HFFc6 (cell line): ENCODE results near the gene MTG1. TPM values are rescaled to one million over a fixed set of nuclear protein-coding genes. Genes with fewer than 3 reads are reported as not detected.
A peak's percentile ranks its signal among the peaks of the same experiment; 100 is the strongest.

Source experiments
- DNase-seq: peaks from one replicate; pipeline ENCODE4 v3.0.0-alpha.2; 2018
- H3K27ac Mint-ChIP-seq: 2 replicates; pipeline ENCODE4 v1.8.0; 2020; ENCODE audit warnings: mild to moderate bottlenecking, mixed read lengths
- H3K27me3 Mint-ChIP-seq: 2 replicates; pipeline ENCODE4 v1.8.0; 2021; ENCODE audit warnings: mild to moderate bottlenecking, moderate library complexity, mixed read lengths; ENCODE audit not compliant: insufficient read depth
- H3K36me3 Mint-ChIP-seq: 2 replicates; pipeline ENCODE4 v1.8.0; 2021; ENCODE audit warnings: low read depth, mixed read lengths
- H3K4me1 Mint-ChIP-seq: 2 replicates; pipeline ENCODE4 v1.8.0; 2020; ENCODE audit warnings: low read depth, mixed read lengths
- H3K4me3 Mint-ChIP-seq: 2 replicates; pipeline ENCODE4 v1.8.0; 2020; ENCODE audit warnings: mild to moderate bottlenecking, moderate library complexity, mixed read lengths
- H3K9me3 Mint-ChIP-seq: 2 replicates; pipeline ENCODE4 v1.8.0; 2020; ENCODE audit warnings: mild to moderate bottlenecking, mixed read lengths
- CTCF ChIP-seq: fragments of 200-600 bp; sonication (generic); IDR thresholded peaks from 2 replicates; pipeline ENCODE4 v1.5.0; 2021; ENCODE audit warnings: antibody characterized with exemption, mild to moderate bottlenecking
- total RNA-seq, 6 experiments: library from RNA; stranded (reverse); fragmentation: NEBNext Ultra II Directional; extraction: Animal tissue kit (Norgen Biotek cat#: 25700); gene quantifications; 2 replicates in 1 of 6; 3 replicates in 5 of 6; pipeline ENCODE4 v1.2.3, GENCODE V29; 2021

The MTG1 gene
- total RNA-seq, 6 experiments from 2014 or later, result 23.7 to 33.0 (median 26.6) TPM

GRCh38 chr10:133377818-133378250 lies 16.1 kb upstream of the MTG1 start:
- TF ChIP-seq CTCF, result no peak
- Mint-ChIP-seq H3K9me3 (no peaks in the 10 kb centered on the region), H3K4me1 (peaks cover 6% of the 10 kb centered on the region), H3K36me3 (no peaks in the 10 kb centered on the region), H3K27me3 (no peaks in the 10 kb centered on the region; the same call in 1 of the 2 replicates), H3K27ac (peak overlapping the region; percentile 42; the same call in 1 of the 2 replicates), H3K4me3 (peak overlapping the region; percentile 83)
- DNase-seq, result no peak

- no peak for TF ChIP-seq CTCF
- peaks cover 6% of the 10 kb centered on the region for H3K4me1 Mint-ChIP-seq
- no peaks in the 10 kb centered on the region for H3K27me3 Mint-ChIP-seq
- H3K9me3 Mint-ChIP-seq, result no peaks in the 10 kb centered on the region
- no peaks in the 10 kb centered on the region for H3K36me3 Mint-ChIP-seq
- peak overlapping the region; percentile 42; the same call in 1 of the 2 replicates for H3K27ac Mint-ChIP-seq
- peak; percentile 7 for DNase-seq
- peak overlapping the region; percentile 83 for H3K4me3 Mint-ChIP-seq
These were observed 15.5 kb upstream of the MTG1 start for GRCh38 chr10:133378251-133379096.

GRCh38 chr10:133379152-133379800 lies 14.7 kb upstream of the MTG1 start, which contains the start of gene PAOX:
PAOX (plus strand) TSS chr10:133379262; CDS start chr10:133379317, 55 bp downstream.
- peak; percentile 33 for DNase-seq
- no peaks in the 10 kb centered on the region for H3K27me3 Mint-ChIP-seq
- no peaks in the 10 kb centered on the region for H3K9me3 Mint-ChIP-seq
- H3K27ac Mint-ChIP-seq, result peak within 1 kb of the TSS; percentile 42; the same call in 1 of the 2 replicates
- no peaks in the 10 kb centered on the region for H3K36me3 Mint-ChIP-seq
- TF ChIP-seq CTCF, result no peak
- H3K4me1 Mint-ChIP-seq, result no peaks in the 10 kb centered on the region
- H3K4me3 Mint-ChIP-seq, result peak within 1 kb of the TSS; percentile 83

GRCh38 chr10:133379801-133380666 lies 13.9 kb upstream of the MTG1 start:
- Mint-ChIP-seq H3K27me3 (no peaks in the 10 kb centered on the region), H3K4me3 (peak overlapping the region; percentile 46; the same call in 1 of the 2 replicates)

More at GRCh38 chr10:133379801-133380666, 13.9 kb upstream of the MTG1 start:
- no peak for DNase-seq
- H3K9me3 Mint-ChIP-seq, result no peaks in the 10 kb centered on the region
- H3K4me1 Mint-ChIP-seq, result no peaks in the 10 kb centered on the region
- no peaks in the 10 kb centered on the region; the same call in 1 of the 2 replicates for H3K36me3 Mint-ChIP-seq
- H3K27ac Mint-ChIP-seq, result no peak overlapping the region
- TF ChIP-seq CTCF, result no peak
